ENCODE measurements around the gene DPYD.

The DPYD gene

GRCh38 chr1:97095764-97096163, 825.1 kb downstream of the DPYD start:
- no peaks in the 10 kb centered on the region for H3K36me3 ChIP-seq (ENCODE audit: low read length)
- no peak overlapping the region for H3K9ac ChIP-seq (ENCODE audit: low read length)
- TF ChIP-seq CTCF (IDR thresholded peaks at IDR 0.05; ENCODE audit: insufficient read depth, low read length, poor library complexity, severe bottlenecking) = no peak
- TF ChIP-seq EZH2phosphoT487 (conservative IDR thresholded peaks at IDR 0.05; ENCODE audit: low read length) = no peak
- no peak overlapping the region for H2AFZ ChIP-seq (ENCODE audit: low read depth, low read length, severe bottlenecking)
- no peaks in the 10 kb centered on the region for H4K20me1 ChIP-seq (ENCODE audit: low read depth, low read length)
- H3K79me2 ChIP-seq (ENCODE audit: insufficient read depth, low read length) = no peaks in the 10 kb centered on the region
- H3K27ac ChIP-seq (ENCODE audit: low read depth, low read length) = no peak overlapping the region
- no peak overlapping the region for H3K4me3 ChIP-seq (ENCODE audit: insufficient read depth, low read length, poor library complexity, severe bottlenecking)
- no peaks in the 10 kb centered on the region for H3K9me3 ChIP-seq (ENCODE audit: insufficient read depth, low read length)
- H3K27me3 ChIP-seq (ENCODE audit: low read length) = no peaks in the 10 kb centered on the region
- H3F3A ChIP-seq (ENCODE audit: insufficient read depth) = no peaks in the 10 kb centered on the region
- H3K4me2 ChIP-seq (ENCODE audit: low read depth, low read length, poor library complexity, severe bottlenecking) = no peak overlapping the region
- no peaks in the 10 kb centered on the region for H3K9me2 ChIP-seq (replicated peaks; ENCODE audit: insufficient read depth, low read length)

GRCh38 chr1:97094247-97094972, 826.4 kb downstream of the DPYD start:
- Histone ChIP-seq H3K36me3 (ENCODE audit: low read length) (no peaks in the 10 kb centered on the region), H3F3A (ENCODE audit: insufficient read depth) (no peaks in the 10 kb centered on the region), H3K27ac (ENCODE audit: low read depth, low read length) (no peak overlapping the region), H3K4me3 (ENCODE audit: insufficient read depth, low read length, poor library complexity, severe bottlenecking) (no peak overlapping the region), H3K79me2 (ENCODE audit: insufficient read depth, low read length) (no peaks in the 10 kb centered on the region), H4K20me1 (ENCODE audit: low read depth, low read length) (no peaks in the 10 kb centered on the region), H2AFZ (ENCODE audit: low read depth, low read length, severe bottlenecking) (no peak overlapping the region), H3K9me3 (ENCODE audit: insufficient read depth, low read length) (no peaks in the 10 kb centered on the region), H3K9ac (ENCODE audit: low read length) (no peak overlapping the region), H3K4me2 (ENCODE audit: low read depth, low read length, poor library complexity, severe bottlenecking) (no peak overlapping the region), H3K9me2 (replicated peaks; ENCODE audit: insufficient read depth, low read length) (no peaks in the 10 kb centered on the region), H3K27me3 (ENCODE audit: low read length) (no peaks in the 10 kb centered on the region)
- no peak for TF ChIP-seq CTCF (IDR thresholded peaks at IDR 0.05; ENCODE audit: insufficient read depth, low read length, poor library complexity, severe bottlenecking)

- H3K9ac ChIP-seq (ENCODE audit: low read length) = no peak overlapping the region
- no peaks in the 10 kb centered on the region for H3K27me3 ChIP-seq (ENCODE audit: low read length)
- no peak overlapping the region for H3K4me2 ChIP-seq (ENCODE audit: low read depth, low read length, poor library complexity, severe bottlenecking)
- no peaks in the 10 kb centered on the region for H3K36me3 ChIP-seq (ENCODE audit: low read length)
- H4K20me1 ChIP-seq (ENCODE audit: low read depth, low read length) = no peaks in the 10 kb centered on the region
- no peaks in the 10 kb centered on the region for H3K9me3 ChIP-seq (ENCODE audit: insufficient read depth, low read length)
- no peak overlapping the region for H2AFZ ChIP-seq (ENCODE audit: low read depth, low read length, severe bottlenecking)
- no peaks in the 10 kb centered on the region for H3K9me2 ChIP-seq (replicated peaks; ENCODE audit: insufficient read depth, low read length)
- H3F3A ChIP-seq (ENCODE audit: insufficient read depth) = no peaks in the 10 kb centered on the region
- TF ChIP-seq EZH2phosphoT487 (conservative IDR thresholded peaks at IDR 0.05; ENCODE audit: low read length) (no peak), CTCF (IDR thresholded peaks at IDR 0.05; ENCODE audit: insufficient read depth, low read length, poor library complexity, severe bottlenecking) (no peak)
- no peak overlapping the region for H3K4me3 ChIP-seq (ENCODE audit: insufficient read depth, low read length, poor library complexity, severe bottlenecking)
- H3K27ac ChIP-seq (ENCODE audit: low read depth, low read length) = no peak overlapping the region
- H3K79me2 ChIP-seq (ENCODE audit: insufficient read depth, low read length) = no peaks in the 10 kb centered on the region
Measured at GRCh38 chr1:97093741-97094140, 827.1 kb downstream of the DPYD start.

All from SU-DHL-6 (cell line).